ENCODE results near the gene PROX1.
"Not testable (repeated sequence)": the region's sequence is repeated elsewhere in the genome, so short reads cannot be mapped to it uniquely, and the experiment has no call there.

- not testable (repeated sequence) for TF ChIP-seq KDM4A (IDR thresholded peaks at IDR 0.05; ENCODE audit: low read depth, low read length, severe bottlenecking); CREB1 (IDR thresholded peaks at IDR 0.05); EP300 (IDR thresholded peaks at IDR 0.05; ENCODE audit: borderline replicate concordance in 1 of 2, low read depth in 2 of 2, low read length in 2 of 2); POLR2A (IDR thresholded peaks at IDR 0.05; ENCODE audit: control extremely low read depth in 1 of 2, low read depth in 2 of 2, low read length in 2 of 2); SUZ12 (IDR thresholded peaks at IDR 0.05; ENCODE audit: low read length); CHD1 (IDR thresholded peaks at IDR 0.05; ENCODE audit: low read depth, low read length); SIN3A (conservative IDR thresholded peaks at IDR 0.05 in 1 of 2, IDR thresholded peaks at IDR 0.05 in 1 of 2; ENCODE audit: low read depth in 1 of 2, low read length in 2 of 2); TAF1 (IDR thresholded peaks at IDR 0.05; ENCODE audit: low read depth, low read length); EZH2 (IDR thresholded peaks at IDR 0.05; ENCODE audit: low read depth, low read length, severe bottlenecking)
- TF ChIP-seq, protein P1, sequence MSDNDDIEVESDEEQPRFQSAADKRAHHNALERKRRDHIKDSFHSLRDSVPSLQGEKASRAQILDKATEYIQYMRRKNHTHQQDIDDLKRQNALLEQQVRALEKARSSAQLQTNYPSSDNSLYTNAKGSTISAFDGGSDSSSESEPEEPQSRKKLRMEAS (IDR thresholded peaks at IDR 0.05) = not testable (repeated sequence)
- TF ChIP-seq, protein P2, sequence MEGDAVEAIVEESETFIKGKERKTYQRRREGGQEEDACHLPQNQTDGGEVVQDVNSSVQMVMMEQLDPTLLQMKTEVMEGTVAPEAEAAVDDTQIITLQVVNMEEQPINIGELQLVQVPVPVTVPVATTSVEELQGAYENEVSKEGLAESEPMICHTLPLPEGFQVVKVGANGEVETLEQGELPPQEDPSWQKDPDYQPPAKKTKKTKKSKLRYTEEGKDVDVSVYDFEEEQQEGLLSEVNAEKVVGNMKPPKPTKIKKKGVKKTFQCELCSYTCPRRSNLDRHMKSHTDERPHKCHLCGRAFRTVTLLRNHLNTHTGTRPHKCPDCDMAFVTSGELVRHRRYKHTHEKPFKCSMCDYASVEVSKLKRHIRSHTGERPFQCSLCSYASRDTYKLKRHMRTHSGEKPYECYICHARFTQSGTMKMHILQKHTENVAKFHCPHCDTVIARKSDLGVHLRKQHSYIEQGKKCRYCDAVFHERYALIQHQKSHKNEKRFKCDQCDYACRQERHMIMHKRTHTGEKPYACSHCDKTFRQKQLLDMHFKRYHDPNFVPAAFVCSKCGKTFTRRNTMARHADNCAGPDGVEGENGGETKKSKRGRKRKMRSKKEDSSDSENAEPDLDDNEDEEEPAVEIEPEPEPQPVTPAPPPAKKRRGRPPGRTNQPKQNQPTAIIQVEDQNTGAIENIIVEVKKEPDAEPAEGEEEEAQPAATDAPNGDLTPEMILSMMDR (IDR thresholded peaks at IDR 0.05; ENCODE audit: control extremely low read depth in 1 of 3, insufficient read depth in 1 of 3, low read depth in 1 of 3, low read length in 3 of 3) = not testable (repeated sequence)
- TF ChIP-seq, protein P3, sequence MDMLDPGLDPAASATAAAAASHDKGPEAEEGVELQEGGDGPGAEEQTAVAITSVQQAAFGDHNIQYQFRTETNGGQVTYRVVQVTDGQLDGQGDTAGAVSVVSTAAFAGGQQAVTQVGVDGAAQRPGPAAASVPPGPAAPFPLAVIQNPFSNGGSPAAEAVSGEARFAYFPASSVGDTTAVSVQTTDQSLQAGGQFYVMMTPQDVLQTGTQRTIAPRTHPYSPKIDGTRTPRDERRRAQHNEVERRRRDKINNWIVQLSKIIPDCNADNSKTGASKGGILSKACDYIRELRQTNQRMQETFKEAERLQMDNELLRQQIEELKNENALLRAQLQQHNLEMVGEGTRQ (IDR thresholded peaks at IDR 0.05; ENCODE audit: low read length) = not testable (repeated sequence)
Observed at GRCh38 chr1:214089003-214089402, 101.2 kb downstream of the PROX1 start.
